A549 (cell line): ENCODE data around the gene SERBP1. TPM values are rescaled to one million over a fixed set of nuclear protein-coding genes. Genes with fewer than 3 reads are reported as not detected.
A peak's percentile ranks its signal among the peaks of the same experiment; 100 is the strongest.

Experiments used
- ATAC-seq, 2 experiments: fragments of 200-7000 bp in 1 of 2; fragments of >200 bp in 1 of 2; cut with Nextera tagmentation in 1 of 2; cut with Tn5 transposase in 1 of 2; 3 replicates each; pipeline versions ENCODE4 v1.8.0 to v1.9.1; 2018 to 2020; ENCODE audit warnings: mild to moderate bottlenecking in 1 of 2, moderate library complexity in 1 of 2
- CTCF ChIA-PET: fragments of 300-600 bp; sonication (Branson Sonifier 250); formaldehyde crosslinking; extraction: SDS; loops from one replicate; lab custom pipeline; 2021; ENCODE audit warnings: antibody characterized with exemption, inconsistent platforms; lab: Yijun Ruan, JAX
- POLR2A ChIA-PET: fragments of 350-600 bp; formaldehyde crosslinking; extraction: SDS; loops from one replicate; lab custom pipeline; 2021; ENCODE audit warnings: antibody characterized with exemption, inconsistent platforms; lab: Yijun Ruan, JAX
- DNase-seq, 2 experiments: peaks; one replicate each; pipeline versions ENCODE4 v3.0.0 to v3.0.0-alpha.2; 2011 to 2016; ENCODE audit warnings: low read depth in 1 of 2, low spot score in 1 of 2
- FAIRE-seq: peaks from 2 replicates; lab custom pipeline; 2011; peaks lifted over from hg19 to GRCh38; lab: Jason Lieb, UNC
- H3K27ac ChIP-seq, 2 experiments: fragments of >200 bp; sonication (Bioruptor Twin); formaldehyde crosslinking; 3 replicates each; pipeline ENCODE4 v1.5.1; 2016 to 2017
- H3K4me1 ChIP-seq: fragments of >200 bp; sonication (Bioruptor Twin); formaldehyde crosslinking; 3 replicates; pipeline ENCODE4 v1.6.1; 2016
- H3K4me2 ChIP-seq: fragments of >200 bp; sonication (Bioruptor Twin); formaldehyde crosslinking; 3 replicates; pipeline ENCODE4 v1.6.1; 2016
- H3K4me3 ChIP-seq: fragments of >200 bp; sonication (Bioruptor Twin); formaldehyde crosslinking; 3 replicates; pipeline ENCODE4 v1.5.1; 2016
- H3K9me3 ChIP-seq: fragments of >200 bp; sonication (Bioruptor Twin); formaldehyde crosslinking; 3 replicates; pipeline ENCODE4 v1.6.1; 2016
- BCL3 ChIP-seq: fragments of >200 bp; sonication (Bioruptor Twin); formaldehyde crosslinking; IDR thresholded peaks from 3 replicates; pipeline ENCODE4 v1.6.1; 2016
- BHLHE40 ChIP-seq: IDR thresholded peaks from 2 replicates; pipeline ENCODE4 v1.6.1; 2012; ENCODE audit warnings: low read depth, low read length, inconsistent platforms
- CHD4 ChIP-seq: fragments of 200-600 bp; sonication (generic); IDR thresholded peaks from 2 replicates; pipeline ENCODE4 v1.6.1; 2016; ENCODE audit warnings: antibody characterized with exemption, mild to moderate bottlenecking, borderline replicate concordance
- CTCF ChIP-seq: fragments of >200 bp; sonication (Bioruptor Twin); formaldehyde crosslinking; IDR thresholded peaks from 3 replicates; pipeline ENCODE4 v1.5.1; 2016
- EP300 ChIP-seq, 2 experiments: fragments of >200 bp; sonication (Bioruptor Twin); formaldehyde crosslinking; IDR thresholded peaks; 2 replicates in 1 of 2; 3 replicates in 1 of 2; pipeline ENCODE4 v1.6.1; 2016 to 2017
- FOSB ChIP-seq: fragments of 250-450 bp; sonication (Bioruptor Pico); IDR thresholded peaks from 2 replicates; pipeline ENCODE4 v1.5.0; 2020; ENCODE audit warnings: mild to moderate bottlenecking, moderate library complexity
- FOSL2 ChIP-seq, 2 experiments: fragments of 450-650 bp in 1 of 2; fragments of >200 bp in 1 of 2; sonication (Bioruptor Twin) in 1 of 2; formaldehyde crosslinking; IDR thresholded peaks; 2 replicates each; pipeline versions ENCODE4 v1.5.0 to v1.6.1; 2016 to 2020; ENCODE audit warnings: mild to moderate bottlenecking in 1 of 2, moderate library complexity in 1 of 2
- HES2 ChIP-seq: fragments of >200 bp; sonication (Bioruptor Twin); formaldehyde crosslinking; IDR thresholded peaks from 2 replicates; pipeline ENCODE4 v1.6.1; 2016
- HOXB5 ChIP-seq: fragments of 250-450 bp; sonication (Bioruptor Pico); IDR thresholded peaks from 2 replicates; pipeline ENCODE4 v1.5.0; 2020; ENCODE audit warnings: mild to moderate bottlenecking, moderate library complexity
- JUN ChIP-seq, 2 experiments: fragments of >200 bp; sonication (Bioruptor Twin); formaldehyde crosslinking; IDR thresholded peaks; 2 replicates in 1 of 2; 3 replicates in 1 of 2; pipeline ENCODE4 v1.6.1; 2016 to 2017
- KDM1A ChIP-seq: fragments of 200-600 bp; sonication (generic); IDR thresholded peaks from 2 replicates; pipeline ENCODE4 v1.6.1; 2016; ENCODE audit warnings: low read depth, mild to moderate bottlenecking
- MAFK ChIP-seq: fragments of 450-650 bp; IDR thresholded peaks from 2 replicates; pipeline ENCODE4 v1.6.1; 2014; ENCODE audit not compliant: partially characterized antibody
- MAZ ChIP-seq: fragments of 150-350 bp; IDR thresholded peaks from 2 replicates; pipeline ENCODE4 v1.6.1; 2014; ENCODE audit warnings: antibody characterized with exemption, low read depth, low read length, borderline replicate concordance
- NR3C1 ChIP-seq: fragments of >200 bp; sonication (Bioruptor Twin); formaldehyde crosslinking; IDR thresholded peaks from 3 replicates; pipeline ENCODE4 v1.6.1; 2017
- PBX3 ChIP-seq: IDR thresholded peaks from 2 replicates; pipeline ENCODE4 v1.6.1; 2012
- PHF8 ChIP-seq: fragments of 200-600 bp; sonication (generic); IDR thresholded peaks from 2 replicates; pipeline ENCODE4 v1.6.1; 2016; ENCODE audit warnings: low read depth, mild to moderate bottlenecking, antibody characterized with exemption, moderate library complexity, borderline replicate concordance
- POLR2AphosphoS2 ChIP-seq: conservative IDR thresholded peaks from 2 replicates; pipeline ENCODE4 v1.6.1; 2012; ENCODE audit warnings: low read length, improper control_type of control experiment, inconsistent platforms
- REST ChIP-seq: fragments of 200-600 bp; sonication (generic); IDR thresholded peaks from 2 replicates; pipeline ENCODE4 v1.6.1; 2016; ENCODE audit warnings: antibody characterized with exemption, mild to moderate bottlenecking, moderate library complexity
- SMC3 ChIP-seq: fragments of >200 bp; sonication (Bioruptor Twin); formaldehyde crosslinking; IDR thresholded peaks from 3 replicates; pipeline ENCODE4 v1.6.1; 2018; ENCODE audit warnings: inconsistent platforms
- SREBF2 ChIP-seq: fragments of 450-650 bp; IDR thresholded peaks from 2 replicates; pipeline ENCODE4 v1.6.1; 2014; ENCODE audit warnings: mild to moderate bottlenecking, moderate library complexity
- TP53 ChIP-seq: fragments of 250-450 bp; sonication (Bioruptor Pico); IDR thresholded peaks from 2 replicates; pipeline ENCODE4 v1.5.0; 2021; ENCODE audit warnings: mild to moderate bottlenecking, moderate library complexity
- ZC3H11A ChIP-seq: fragments of 450-650 bp; IDR thresholded peaks from 2 replicates; pipeline ENCODE4 v1.6.1; 2014; ENCODE audit warnings: antibody characterized with exemption, mild to moderate bottlenecking
- ZFP36 ChIP-seq: fragments of 450-650 bp; IDR thresholded peaks from 2 replicates; pipeline ENCODE4 v1.6.1; 2014; ENCODE audit warnings: borderline replicate concordance; ENCODE audit not compliant: partially characterized antibody
- WGBS: methylation state at CpG from one replicate; pipeline ENCODE4 v1.1.6; 2017; ENCODE audit errors: missing lambda C conversion rate; 5-methylcytosine and 5-hydroxymethylcytosine counted together
- polyA plus RNA-seq, 4 experiments: library from polyadenylated mRNA; depleted of rRNA in 3 of 4; stranded (reverse); fragments of >200 nt; fragmentation: RNase III in 1 of 4; extraction: RNeasy Plus Mini Kit Qiagen cat#74134 plus additional on column Dnase treatment in 1 of 4; gene quantifications; 2 replicates in 3 of 4; 3 replicates in 1 of 4; pipeline ENCODE4 v1.2.3, GENCODE V29; 2011 to 2017

Gene SERBP1
- polyA plus RNA-seq, 2 of the 4 experiments (the other 2 are of a cell fraction) = 237 to 333 TPM

- CTCF ChIA-PET = interaction anchor here (1.4 kb wide), 1 partner anchor 21 kb away, joined by 3 read pairs; no protein-coding TSS in a partner anchor
- Histone ChIP-seq H3K9me3 (no peaks in the 10 kb centered on the region), H3K4me2 (no peak overlapping the region), H3K4me3 (no peak overlapping the region), H3K4me1 (no peaks in the 10 kb centered on the region), H3K27ac (no peak overlapping the region)
- WGBS = 48% methylated on average over 10 of the region's 10 CpGs
- ATAC-seq = peak in 1 of 2 experiments; percentile 30; a peak in 1 of 6 replicates
- DNase-seq = no peak
- TF ChIP-seq SMC3 (no peak), BHLHE40 (no peak), REST (no peak), PBX3 (no peak), POLR2AphosphoS2 (no peak), FOSB (CRISPR knock-in tag) (no peak), BCL3 (no peak), HES2 (no peak)
- POLR2A ChIA-PET = no interaction called here
- no peak for FAIRE-seq
Measured at GRCh38 chr1:67479146-67479891, 49.1 kb upstream of the SERBP1 start.

- CTCF ChIA-PET = interaction anchor here (1.3 kb wide), 1 partner anchor 15 kb away, joined by 6 read pairs; no protein-coding TSS in a partner anchor
- TF ChIP-seq TP53 = no peak
- TF ChIP-seq SMC3 = no peak
- no peak for TF ChIP-seq MAZ
- no peak for TF ChIP-seq CTCF
- POLR2A ChIA-PET = no interaction called here
Measured at GRCh38 chr1:67476906-67477305, 46.7 kb upstream of the SERBP1 start.

GRCh38 chr1:67476006-67476482 lies 45.8 kb upstream of the SERBP1 start:
- POLR2A ChIA-PET = no interaction called here
- WGBS = 66% methylated on average over 2 of the region's 2 CpGs
- no peak for ATAC-seq
- FAIRE-seq = no peak
- no peak overlapping the region for H3K27ac ChIP-seq
- no peaks in the 10 kb centered on the region for H3K4me1 ChIP-seq
- H3K4me2 ChIP-seq = no peak overlapping the region
- CTCF ChIA-PET = no interaction called here
- H3K9me3 ChIP-seq = no peaks in the 10 kb centered on the region
- DNase-seq = no peak
- H3K4me3 ChIP-seq = no peak overlapping the region
- TF ChIP-seq KDM1A (no peak), MAZ (no peak), JUN (IDR thresholded peaks at IDR 0.05) (no peak), SREBF2 (no peak), MAFK (no peak), BHLHE40 (no peak), NR3C1 (no peak), EP300 (IDR thresholded peaks at IDR 0.05) (no peak), ZFP36 (no peak), PHF8 (no peak), ZC3H11A (no peak), FOSL2 (IDR thresholded peaks at IDR 0.05) (no peak), FOSL2 (CRISPR knock-in tag; IDR thresholded peaks at IDR 0.05) (no peak), HOXB5 (CRISPR knock-in tag) (no peak), CHD4 (no peak)

More at GRCh38 chr1:67476906-67477305, 46.7 kb upstream of the SERBP1 start:
- ATAC-seq (no peak), FAIRE-seq (no peak), DNase-seq (no peak)
- H3K27ac ChIP-seq = no peak overlapping the region
- WGBS = 37% methylated on average over 5 of the region's 5 CpGs
- H3K9me3 ChIP-seq = no peaks in the 10 kb centered on the region
- no peaks in the 10 kb centered on the region for H3K4me1 ChIP-seq
- no peak overlapping the region for H3K4me2 ChIP-seq
- H3K4me3 ChIP-seq = no peak overlapping the region
